HUES48 (cell line): ENCODE measurements around the gene UBASH3B.

ENCODE experiments used
- H3K27ac ChIP-seq: one replicate; pipeline ENCODE4 v1.7.0; 2013; ENCODE audit warnings: low read depth, low read length, inconsistent platforms
- H3K27me3 ChIP-seq: 2 replicates; pipeline ENCODE4 v1.6.1; 2013; ENCODE audit warnings: mild to moderate bottlenecking, low read length; ENCODE audit not compliant: control insufficient read depth, insufficient read depth
- H3K36me3 ChIP-seq: 2 replicates; pipeline ENCODE4 v1.6.1; 2013; ENCODE audit warnings: low read length; ENCODE audit not compliant: control insufficient read depth, insufficient read depth
- H3K4me1 ChIP-seq: 2 replicates; pipeline ENCODE4 v1.6.1; 2013; ENCODE audit warnings: mild to moderate bottlenecking, low read length; ENCODE audit not compliant: control insufficient read depth, insufficient read depth
- H3K4me3 ChIP-seq: 2 replicates; pipeline ENCODE4 v1.5.1; 2013; ENCODE audit warnings: mild to moderate bottlenecking, low read depth, low read length
- H3K9ac ChIP-seq: 2 replicates; pipeline ENCODE4 v1.6.1; 2013; ENCODE audit warnings: mild to moderate bottlenecking, low read depth, low read length, moderate library complexity
- H3K9me3 ChIP-seq: 2 replicates; pipeline ENCODE4 v1.6.1; 2013; ENCODE audit warnings: low read length; ENCODE audit not compliant: control insufficient read depth, insufficient read depth

Gene UBASH3B

GRCh38 chr11:122746611-122747244 is 91.2 kb downstream of the UBASH3B start:
- H3K36me3 ChIP-seq, result no peaks in the 10 kb centered on the region
- H3K27ac ChIP-seq, result peak overlapping the region; percentile 24
- H3K9ac ChIP-seq, result no peak overlapping the region
- no peaks in the 10 kb centered on the region for H3K27me3 ChIP-seq
- no peaks in the 10 kb centered on the region for H3K4me1 ChIP-seq
- no peaks in the 10 kb centered on the region for H3K9me3 ChIP-seq
- H3K4me3 ChIP-seq, result no peak overlapping the region

DNA sequence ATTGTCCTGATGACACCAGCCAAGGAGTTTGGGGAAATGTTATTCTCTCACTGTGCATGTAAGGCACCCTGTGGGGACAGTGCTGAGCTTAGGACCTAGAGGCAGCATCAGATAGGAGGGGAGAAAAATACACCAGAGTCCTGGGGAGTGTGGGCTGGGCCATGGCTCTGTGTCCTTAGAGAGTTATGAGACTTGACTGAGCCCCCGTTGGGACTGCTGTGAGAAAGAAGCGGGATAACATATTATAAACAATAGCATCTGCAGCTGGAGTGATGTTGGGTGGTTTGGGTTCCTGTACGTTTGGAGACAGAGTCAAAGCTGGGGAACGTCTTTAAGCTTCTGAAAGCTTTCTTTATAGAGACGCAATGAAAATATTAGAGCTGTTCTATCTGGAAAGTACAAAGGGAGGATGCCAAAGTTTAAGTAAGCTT is 91.8 kb downstream of the UBASH3B start:
- no peaks in the 10 kb centered on the region for H3K27me3 ChIP-seq
- no peak overlapping the region for H3K27ac ChIP-seq
- H3K9me3 ChIP-seq, result no peaks in the 10 kb centered on the region
- H3K9ac ChIP-seq, result no peak overlapping the region
- no peaks in the 10 kb centered on the region for H3K4me1 ChIP-seq
- no peak overlapping the region for H3K4me3 ChIP-seq
- H3K36me3 ChIP-seq, result no peaks in the 10 kb centered on the region

DNA sequence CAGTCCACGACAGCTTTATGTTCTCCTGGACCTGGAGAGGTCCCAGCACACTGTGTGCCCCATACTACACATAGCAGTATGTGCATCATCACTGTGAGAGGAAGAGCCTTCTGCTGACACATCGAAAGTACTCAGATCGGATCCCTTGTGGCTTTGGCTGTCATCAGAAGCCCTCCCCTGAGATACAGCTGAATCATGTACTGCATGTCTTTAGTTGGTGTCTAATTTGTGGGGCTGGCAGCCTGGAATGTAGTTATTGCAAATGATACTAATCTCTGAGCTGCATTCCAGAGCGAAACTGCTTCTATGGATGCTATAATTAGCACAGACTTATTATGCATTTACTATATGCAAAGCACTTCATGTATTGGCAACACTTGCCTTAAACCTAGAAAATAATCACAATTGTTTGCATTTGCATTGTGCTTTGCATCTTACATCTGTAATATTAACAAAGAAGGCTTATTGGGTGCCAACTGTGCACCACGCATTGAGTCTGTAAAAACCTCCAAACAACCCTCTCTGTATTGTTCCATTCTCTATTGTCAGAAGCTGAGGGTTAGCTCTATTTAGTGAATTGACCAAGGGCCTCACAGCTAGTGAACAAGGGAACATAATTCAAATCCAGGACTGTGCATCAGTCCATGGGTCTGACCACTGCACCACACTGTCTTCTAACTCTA is 93.6 kb downstream of the UBASH3B start:
- no peak overlapping the region for H3K4me3 ChIP-seq
- H3K4me1 ChIP-seq, result no peaks in the 10 kb centered on the region
- H3K9ac ChIP-seq, result no peak overlapping the region
- no peak overlapping the region for H3K27ac ChIP-seq
- H3K27me3 ChIP-seq, result no peaks in the 10 kb centered on the region
- H3K9me3 ChIP-seq, result no peaks in the 10 kb centered on the region
- no peaks in the 10 kb centered on the region for H3K36me3 ChIP-seq

- Histone ChIP-seq H3K27me3 (no peaks in the 10 kb centered on the region), H3K27ac (no peak overlapping the region), H3K36me3 (no peaks in the 10 kb centered on the region), H3K9me3 (no peaks in the 10 kb centered on the region), H3K9ac (no peak overlapping the region), H3K4me1 (no peaks in the 10 kb centered on the region), H3K4me3 (no peak overlapping the region)
Measured at GRCh38 chr11:122750049-122750448, 94.5 kb downstream of the UBASH3B start.

DNA sequence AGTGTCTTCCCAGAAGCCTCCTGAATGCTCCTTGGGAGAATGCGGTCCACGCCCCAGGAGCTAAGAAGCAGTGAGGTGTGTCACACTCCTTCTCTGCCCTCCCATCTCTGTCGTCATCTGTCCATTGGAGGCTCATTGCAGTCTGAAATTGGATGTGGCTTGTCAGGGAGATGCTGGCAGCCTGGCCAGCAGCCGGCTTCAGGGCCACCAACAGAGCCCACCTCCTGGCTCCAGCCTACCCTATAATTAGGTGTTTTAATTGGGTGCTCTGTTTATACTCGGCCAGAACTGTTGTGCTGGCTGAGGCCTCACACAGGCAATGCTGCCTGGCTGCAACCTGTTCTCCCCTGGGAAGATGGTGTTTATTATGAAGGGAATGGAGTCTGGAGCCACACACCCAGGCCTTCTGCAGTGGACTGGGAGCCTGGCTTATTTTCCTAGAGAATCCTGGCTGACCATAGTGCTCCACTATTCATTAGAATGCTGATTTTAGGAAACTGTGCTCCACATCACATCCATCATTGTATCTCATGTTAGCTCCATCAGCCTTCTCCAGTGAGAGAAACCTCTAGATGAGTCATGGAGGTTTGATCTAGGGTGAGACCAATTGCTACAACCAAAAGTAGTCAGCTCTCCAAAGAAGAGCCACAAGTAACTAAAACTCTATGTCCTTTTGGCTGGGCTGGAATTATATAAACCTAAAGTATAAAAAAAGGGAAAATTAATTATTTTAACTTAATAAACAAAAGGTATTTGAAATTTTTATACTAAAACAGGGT is 96.0 kb downstream of the UBASH3B start:
- Histone ChIP-seq H3K27me3 (no peaks in the 10 kb centered on the region), H3K27ac (no peak overlapping the region), H3K9ac (no peak overlapping the region), H3K36me3 (no peaks in the 10 kb centered on the region), H3K4me3 (no peak overlapping the region), H3K4me1 (0 out of 2 replicates have a peak, but pooled peaks cover 5% of the 10 kb centered on the region), H3K9me3 (no peaks in the 10 kb centered on the region)

DNA sequence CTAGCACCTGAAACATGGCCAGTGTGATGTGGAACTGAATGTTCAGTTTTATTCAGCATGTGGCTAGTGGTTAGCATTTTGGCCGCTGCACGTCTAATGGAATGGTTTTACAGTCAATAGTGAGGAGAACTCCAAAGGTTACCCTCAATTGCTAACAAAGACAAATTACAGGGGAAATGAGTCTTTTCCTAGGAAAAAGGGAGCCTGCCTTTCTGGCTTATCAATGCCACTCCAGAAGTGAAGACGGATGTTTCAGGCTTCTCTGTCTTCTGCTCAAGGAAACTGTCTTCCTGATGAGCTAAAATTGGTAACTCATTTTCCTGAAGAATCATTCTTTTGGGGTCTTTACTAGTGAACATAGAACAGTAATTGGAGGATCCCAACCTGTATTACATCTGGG is 98.5 kb downstream of the UBASH3B start:
- H3K36me3 ChIP-seq, result no peaks in the 10 kb centered on the region
- H3K9me3 ChIP-seq, result no peaks in the 10 kb centered on the region
- H3K4me1 ChIP-seq, result 0 out of 2 replicates have a peak, but pooled peaks cover 5% of the 10 kb centered on the region
- no peak overlapping the region for H3K9ac ChIP-seq
- no peaks in the 10 kb centered on the region for H3K27me3 ChIP-seq
- H3K4me3 ChIP-seq, result no peak overlapping the region
- H3K27ac ChIP-seq, result no peak overlapping the region

- Histone ChIP-seq H3K9me3 (no peaks in the 10 kb centered on the region), H3K36me3 (no peaks in the 10 kb centered on the region), H3K4me3 (no peak overlapping the region), H3K27me3 (no peaks in the 10 kb centered on the region), H3K4me1 (0 out of 2 replicates have a peak, but pooled peaks cover 5% of the 10 kb centered on the region), H3K9ac (no peak overlapping the region), H3K27ac (no peak overlapping the region)
Measured at GRCh38 chr11:122754553-122755322, 99.2 kb downstream of the UBASH3B start.

DNA sequence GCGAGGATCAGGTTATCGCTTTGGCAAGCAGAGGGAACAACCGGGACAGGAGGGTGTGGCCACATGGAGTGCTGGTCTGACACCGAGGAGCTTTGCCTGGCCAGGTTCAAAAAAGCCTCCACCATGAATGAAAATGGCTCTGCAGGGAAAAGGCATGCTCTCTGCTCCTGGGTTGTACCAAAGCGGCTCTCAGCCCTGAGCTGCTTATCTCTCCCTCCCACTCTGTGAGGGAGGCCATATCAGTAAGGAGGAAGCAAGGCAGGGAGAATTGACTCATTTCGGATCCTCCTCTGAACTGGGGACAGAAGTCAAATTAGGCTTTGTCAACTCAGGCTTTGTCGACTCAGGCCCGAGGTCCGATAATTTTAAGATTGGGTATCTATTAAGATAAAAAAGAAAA is 99.9 kb downstream of the UBASH3B start:
- no peaks in the 10 kb centered on the region for H3K36me3 ChIP-seq
- H3K9ac ChIP-seq, result no peak overlapping the region
- no peak overlapping the region for H3K4me3 ChIP-seq
- no peaks in the 10 kb centered on the region for H3K27me3 ChIP-seq
- no peak overlapping the region for H3K27ac ChIP-seq
- 0 out of 2 replicates have a peak, but pooled peaks cover 5% of the 10 kb centered on the region for H3K4me1 ChIP-seq
- H3K9me3 ChIP-seq, result no peaks in the 10 kb centered on the region

DNA sequence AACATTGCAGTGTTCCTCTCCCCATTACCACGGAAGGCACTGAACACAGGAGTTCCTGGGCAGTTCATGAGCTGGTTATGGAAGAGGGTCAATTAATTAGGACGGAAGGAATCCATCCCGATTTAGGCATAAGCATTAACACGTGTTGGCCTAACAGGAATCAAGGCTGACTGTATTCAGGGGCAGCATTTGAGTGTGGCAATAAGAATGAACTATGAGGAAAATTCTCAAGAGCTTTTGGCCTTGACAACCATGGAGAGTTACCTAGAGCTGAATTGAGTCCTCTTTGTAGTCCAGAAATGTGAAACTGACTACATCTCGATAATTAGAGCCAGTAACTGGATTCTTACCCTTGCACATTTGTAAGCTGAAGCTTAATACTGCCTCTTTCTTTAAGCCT is 100.4 kb downstream of the UBASH3B start:
- Histone ChIP-seq H3K4me1 (0 out of 2 replicates have a peak, but pooled peaks cover 5% of the 10 kb centered on the region), H3K9me3 (no peaks in the 10 kb centered on the region), H3K4me3 (no peak overlapping the region), H3K27me3 (no peaks in the 10 kb centered on the region), H3K9ac (no peak overlapping the region), H3K27ac (no peak overlapping the region), H3K36me3 (no peaks in the 10 kb centered on the region)

GRCh38 chr11:122756417-122756816 is 100.9 kb downstream of the UBASH3B start:
- 0 out of 2 replicates have a peak, but pooled peaks cover 5% of the 10 kb centered on the region for H3K4me1 ChIP-seq
- no peaks in the 10 kb centered on the region for H3K27me3 ChIP-seq
- no peak overlapping the region for H3K27ac ChIP-seq
- no peak overlapping the region for H3K9ac ChIP-seq
- no peaks in the 10 kb centered on the region for H3K9me3 ChIP-seq
- H3K36me3 ChIP-seq, result no peaks in the 10 kb centered on the region
- H3K4me3 ChIP-seq, result no peak overlapping the region
